Endothelial cell of umbilical vein (primary cell): Measurements from ENCODE around the gene CCSER2.

Experiments used
- CTCF ChIP-seq, 2 donors: IDR thresholded peaks; 1 replicate in 1 of 2; 2 replicates in 1 of 2; pipeline ENCODE4 v1.5.1; 2011; ENCODE audit warnings: low read length in 2 of 2, mild to moderate bottlenecking in 2 of 2, moderate library complexity in 2 of 2, control low read depth in 1 of 2, inconsistent platforms in 1 of 2, low read depth in 1 of 2; ENCODE audit not compliant: insufficient read depth in 1 of 2; ENCODE audit errors: extremely low read depth in 1 of 2
- EZH2 ChIP-seq: IDR thresholded peaks from 2 replicates; pipeline ENCODE4 v1.6.1; 2012; ENCODE audit warnings: borderline replicate concordance, low read depth, mild to moderate bottlenecking, moderate library complexity, low read length, inconsistent platforms; ENCODE audit not compliant: severe bottlenecking
- POLR2A ChIP-seq: IDR thresholded peaks from 2 replicates; pipeline ENCODE4 v1.6.1; 2012; ENCODE audit warnings: low read depth, mild to moderate bottlenecking, control low read depth, low read length

GRCh38 chr10:84460520-84460919 is 132.1 kb downstream of the CCSER2 start:
- TF ChIP-seq CTCF (IDR thresholded peaks at IDR 0.05; ENCODE audit: extremely low read depth in 1 of 2, insufficient read depth in 1 of 2, low read depth in 1 of 2, low read length in 2 of 2), result no peak
- no peak for TF ChIP-seq EZH2
- no peak for TF ChIP-seq POLR2A
